ENCODE measurements around the gene GPR89A.

Gene GPR89A

GRCh38 chr1:145688924-145689323 lies 81.1 kb downstream of the GPR89A start:
- no peak for DNase-seq
- no peak for TF ChIP-seq CTCF (IDR thresholded peaks at IDR 0.05)
- Mint-ChIP-seq H3K9me3 (peaks cover 11% of the 10 kb centered on the region), H3K27me3 (ENCODE audit: low read depth, poor library complexity) (peaks cover 5% of the 10 kb centered on the region), H3K27ac (no peak overlapping the region), H3K4me3 (no peak overlapping the region), H3K4me1 (peaks cover 18% of the 10 kb centered on the region), H3K36me3 (ENCODE audit: low read depth) (peaks cover 10% of the 10 kb centered on the region)

GRCh38 chr1:145689922-145690321 lies 82.1 kb downstream of the GPR89A start:
- Mint-ChIP-seq H3K4me1 (peaks cover 18% of the 10 kb centered on the region), H3K4me3 (no peak overlapping the region), H3K27me3 (ENCODE audit: low read depth, poor library complexity) (peaks cover 5% of the 10 kb centered on the region), H3K36me3 (ENCODE audit: low read depth) (peaks cover 10% of the 10 kb centered on the region), H3K9me3 (peaks cover 14% of the 10 kb centered on the region), H3K27ac (peak overlapping the region; percentile 25)
- no peak for DNase-seq
- TF ChIP-seq CTCF (IDR thresholded peaks at IDR 0.05) = no peak

GRCh38 chr1:145690587-145691558 lies 83.1 kb downstream of the GPR89A start:
- Mint-ChIP-seq H3K4me1 (peaks cover 18% of the 10 kb centered on the region), H3K27me3 (ENCODE audit: low read depth, poor library complexity) (peaks cover 5% of the 10 kb centered on the region), H3K4me3 (no peak overlapping the region), H3K9me3 (peaks cover 14% of the 10 kb centered on the region), H3K27ac (no peak overlapping the region), H3K36me3 (ENCODE audit: low read depth) (peaks cover 10% of the 10 kb centered on the region)
- no peak for DNase-seq
- TF ChIP-seq CTCF (IDR thresholded peaks at IDR 0.05) = no peak

- no peak for TF ChIP-seq CTCF (IDR thresholded peaks at IDR 0.05)
- peaks cover 18% of the 10 kb centered on the region for H3K4me1 Mint-ChIP-seq
- H3K9me3 Mint-ChIP-seq = peaks cover 14% of the 10 kb centered on the region
- no peak overlapping the region for H3K27ac Mint-ChIP-seq
- H3K27me3 Mint-ChIP-seq (ENCODE audit: low read depth, poor library complexity) = peaks cover 6% of the 10 kb centered on the region
- no peak for DNase-seq
- H3K4me3 Mint-ChIP-seq = no peak overlapping the region
- H3K36me3 Mint-ChIP-seq (ENCODE audit: low read depth) = peaks cover 6% of the 10 kb centered on the region
Measured at GRCh38 chr1:145692785-145693443, 85.1 kb downstream of the GPR89A start.

- H3K27me3 Mint-ChIP-seq (ENCODE audit: low read depth, poor library complexity) = peaks cover 6% of the 10 kb centered on the region
- H3K27ac Mint-ChIP-seq = no peak overlapping the region
- peaks cover 14% of the 10 kb centered on the region for H3K9me3 Mint-ChIP-seq
- no peaks in the 10 kb centered on the region for H3K36me3 Mint-ChIP-seq (ENCODE audit: low read depth)
- no peak for DNase-seq
- H3K4me3 Mint-ChIP-seq = no peak overlapping the region
- H3K4me1 Mint-ChIP-seq = peaks cover 13% of the 10 kb centered on the region
- TF ChIP-seq CTCF (IDR thresholded peaks at IDR 0.05) = no peak
Measured at GRCh38 chr1:145695821-145696629, 88.2 kb downstream of the GPR89A start.
